GM12874 (cell line): ENCODE measurements around the gene SPATS2.

ENCODE experiments used
- CTCF ChIP-seq: IDR thresholded peaks from 2 replicates; pipeline ENCODE4 v1.5.1; 2011; ENCODE audit warnings: low read depth, mild to moderate bottlenecking, control low read depth, low read length, moderate library complexity; ENCODE audit not compliant: insufficient read depth

SPATS2 gene

GRCh38 chr12:49367381-49368239 is at the start of gene SPATS2:
TSS of gene SPATS2 (plus strand) at chr12:49367462. CDS start at chr12:49461013, 93,551 bp downstream.
- no peak for TF ChIP-seq CTCF

GRCh38 chr12:49322367-49322707 is 44.9 kb upstream of the SPATS2 start:
- no peak for TF ChIP-seq CTCF

- no peak for TF ChIP-seq CTCF
These were observed 44.3 kb upstream of the SPATS2 start, which contains the start of gene TROAP for GRCh38 chr12:49322708-49323523. TSS of gene TROAP (plus strand) at chr12:49323255. CDS start at chr12:49323609, 354 bp downstream.

- no peak for TF ChIP-seq CTCF
These were observed 43.7 kb upstream of the SPATS2 start for GRCh38 chr12:49323524-49324097.

GRCh38 chr12:49325606-49326005 is 41.7 kb upstream of the SPATS2 start:
- no peak for TF ChIP-seq CTCF

GRCh38 chr12:49327368-49327767 is 39.9 kb upstream of the SPATS2 start:
- TF ChIP-seq CTCF, result no peak

- no peak for TF ChIP-seq CTCF
These were observed 39.4 kb upstream of the SPATS2 start for GRCh38 chr12:49327887-49328286.
